Aorta (tissue), 5 donors: Measurements from ENCODE around the gene FRMD1. TPM values are rescaled to one million over a fixed set of nuclear protein-coding genes. Genes with fewer than 3 reads are reported as not detected.

Experiments
- ATAC-seq: fragments of 200-7000 bp; cut with Tn5 transposase; one replicate; pipeline ENCODE4 v1.9.1; 2022; ENCODE audit warnings: moderate library complexity; ENCODE audit not compliant: low FRiP score
- DNase-seq, 2 donors: peaks; one replicate each; pipeline ENCODE4 v3.0.0-alpha.2; 2020
- H3K27ac ChIP-seq, 2 donors: one replicate each; pipeline ENCODE4 v1.5.1; 2013; ENCODE audit warnings: low read length in 2 of 2, mild to moderate bottlenecking in 2 of 2, moderate library complexity in 2 of 2, control low read depth in 1 of 2, inconsistent platforms in 1 of 2, low read depth in 1 of 2
- H3K27me3 ChIP-seq, 2 donors: one replicate each; pipeline ENCODE4 v1.6.1; 2013; ENCODE audit warnings: control low read depth in 1 of 2, low read length in 1 of 2, mild to moderate bottlenecking in 1 of 2, moderate library complexity in 1 of 2; ENCODE audit not compliant: insufficient read depth in 2 of 2, control insufficient read depth in 1 of 2
- H3K36me3 ChIP-seq, 2 donors: one replicate each; pipeline ENCODE4 v1.6.1; 2013; ENCODE audit warnings: control low read depth in 1 of 2, low read length in 1 of 2, mild to moderate bottlenecking in 1 of 2; ENCODE audit not compliant: insufficient read depth in 2 of 2, control insufficient read depth in 1 of 2
- H3K4me1 ChIP-seq, 2 donors: one replicate each; pipeline ENCODE4 v1.6.1; 2013; ENCODE audit warnings: low read length in 2 of 2, control low read depth in 1 of 2, mild to moderate bottlenecking in 1 of 2, moderate library complexity in 1 of 2; ENCODE audit not compliant: insufficient read depth in 2 of 2, control insufficient read depth in 1 of 2
- H3K4me3 ChIP-seq, 2 donors: one replicate each; pipeline ENCODE4 v1.5.1; 2013; ENCODE audit warnings: low read length in 2 of 2, control low read depth in 1 of 2, mild to moderate bottlenecking in 1 of 2
- H3K9me3 ChIP-seq: one replicate; pipeline ENCODE4 v1.6.1; 2013; ENCODE audit warnings: mild to moderate bottlenecking, low read length; ENCODE audit not compliant: control insufficient read depth
- WGBS, 2 donors: extraction: QIAGEN DNeasy Blood & Tissue Kit; methylation state at CpG; one replicate each; pipeline ENCODE4 v1.1.7; 2013; 5-methylcytosine and 5-hydroxymethylcytosine counted together
- intact Hi-C, 2 donors: fragments of 100-400 bp; cut with DNase I; formaldehyde crosslinking; loops; one replicate each; pipeline versions ENCODE4 v1.14.2 to v1.15.0; 2022
- polyA plus RNA-seq, 2 donors: library from polyadenylated mRNA; stranded (reverse); fragments of 200-250 nt; gene quantifications; one replicate each; pipeline ENCODE4 v1.2.3, GENCODE V29; 2013
- total RNA-seq, 2 donors: library from RNA; stranded (reverse); fragmentation: NEBNext Ultra II Directional; extraction: Animal tissue kit (Norgen Biotek cat#: 25700); gene quantifications; one replicate each; pipeline ENCODE4 v1.2.1, GENCODE V29; 2021
- donor health status: healthy with polysubstance abuse.
- donor health status: Bipolar disorder and iron deficiency.
- donor health status: DM: no; HTN: no; CAD: no.
- donor health status: DM: no; HTN: no; CAD: no.
- donor health status: DM: yes; HTN: yes; CAD: no.

FRMD1 gene
- total and polyA plus RNA-seq, 4 donors, result 0.03 to 0.38 (median 0.13) TPM

- H3K27me3 ChIP-seq, result no peaks in the 10 kb centered on the region
- no peaks in the 10 kb centered on the region for H3K4me1 ChIP-seq
- intact Hi-C loops, result no loop called here
- H3K4me3 ChIP-seq, result no peak overlapping the region
- H3K9me3 ChIP-seq, result peaks cover 11% of the 10 kb centered on the region
- ATAC-seq (no peak), DNase-seq (peak in 1 of 2 donors; percentile 29)
- 93 to 96% methylated on average over 15 of the region's 15 CpGs for WGBS, 2 donors
- no peak overlapping the region for H3K27ac ChIP-seq
- H3K36me3 ChIP-seq, result no peaks in the 10 kb centered on the region
These were observed 38.0 kb downstream of the FRMD1 start for GRCh38 chr6:168040856-168041496.

- intact Hi-C loops, result no loop called here
- no peaks in the 10 kb centered on the region for H3K4me1 ChIP-seq
- no peaks in the 10 kb centered on the region for H3K27me3 ChIP-seq
- DNase-seq, result peak in 1 of 2 donors; percentile 30
- no peak overlapping the region for H3K27ac ChIP-seq
- peaks cover 11% of the 10 kb centered on the region for H3K9me3 ChIP-seq
- no peak for ATAC-seq
- no peaks in the 10 kb centered on the region for H3K36me3 ChIP-seq
- H3K4me3 ChIP-seq, result no peak overlapping the region
- 87 to 88% methylated on average over 13 of the region's 13 CpGs for WGBS, 2 donors
These were observed 39.2 kb downstream of the FRMD1 start for GRCh38 chr6:168039849-168040248.

- ATAC-seq (no peak), DNase-seq (peak in 1 of 2 donors; percentile 6)
- no peak overlapping the region for H3K27ac ChIP-seq
- intact Hi-C loops, result no loop called here
- peaks cover 11% of the 10 kb centered on the region for H3K9me3 ChIP-seq
- no peaks in the 10 kb centered on the region for H3K4me1 ChIP-seq
- no peak overlapping the region for H3K4me3 ChIP-seq
- no peaks in the 10 kb centered on the region for H3K27me3 ChIP-seq
- no peaks in the 10 kb centered on the region for H3K36me3 ChIP-seq
- 91 to 94% methylated on average over 4 of the region's 4 CpGs for WGBS, 2 donors
These were observed 39.7 kb downstream of the FRMD1 start for GRCh38 chr6:168039301-168039700.

- no peaks in the 10 kb centered on the region for H3K27me3 ChIP-seq
- no peak overlapping the region for H3K27ac ChIP-seq
- peaks cover 11% of the 10 kb centered on the region for H3K9me3 ChIP-seq
- WGBS, 2 donors, result 94 to 96% methylated on average over 13 of the region's 13 CpGs
- no peaks in the 10 kb centered on the region for H3K4me1 ChIP-seq
- H3K36me3 ChIP-seq, result no peaks in the 10 kb centered on the region
- ATAC-seq (no peak), DNase-seq (no peak)
- H3K4me3 ChIP-seq, result no peak overlapping the region
- intact Hi-C loops, result no loop called here
These were observed 40.4 kb downstream of the FRMD1 start for GRCh38 chr6:168038576-168039140.

- Histone ChIP-seq H3K9me3 (peaks cover 11% of the 10 kb centered on the region), H3K4me1 (no peaks in the 10 kb centered on the region), H3K36me3 (no peaks in the 10 kb centered on the region), H3K27ac (no peak overlapping the region), H3K4me3 (no peak overlapping the region), H3K27me3 (no peaks in the 10 kb centered on the region)
- DNase-seq (no peak), ATAC-seq (no peak)
- intact Hi-C loops, result no loop called here
- 93 to 94% methylated on average over 5 of the region's 5 CpGs for WGBS, 2 donors
These were observed 41.2 kb downstream of the FRMD1 start for GRCh38 chr6:168037856-168038255.

GRCh38 chr6:168037242-168037641 lies 41.8 kb downstream of the FRMD1 start:
- Histone ChIP-seq H3K9me3 (peaks cover 11% of the 10 kb centered on the region), H3K4me1 (no peaks in the 10 kb centered on the region), H3K27ac (no peak overlapping the region), H3K36me3 (no peaks in the 10 kb centered on the region), H3K4me3 (no peak overlapping the region), H3K27me3 (no peaks in the 10 kb centered on the region)
- 84 to 89% methylated on average over 6 of the region's 6 CpGs for WGBS, 2 donors
- ATAC-seq, result no peak
- intact Hi-C loops, result no loop called here
- no peak for DNase-seq

GRCh38 chr6:168035661-168036545 lies 43.1 kb downstream of the FRMD1 start:
- Histone ChIP-seq H3K27ac (no peak overlapping the region), H3K36me3 (no peaks in the 10 kb centered on the region), H3K4me3 (peak overlapping the region in 1 of 2 donors; percentile 18), H3K27me3 (no peaks in the 10 kb centered on the region), H3K4me1 (no peaks in the 10 kb centered on the region), H3K9me3 (peaks cover 9% of the 10 kb centered on the region)
- no peak for ATAC-seq
- no peak for DNase-seq
- intact Hi-C loops, result no loop called here
- 32 to 43% methylated on average over 29 of the region's 29 CpGs for WGBS, 2 donors

- Histone ChIP-seq H3K27me3 (no peaks in the 10 kb centered on the region), H3K36me3 (no peaks in the 10 kb centered on the region), H3K27ac (no peak overlapping the region), H3K9me3 (peaks cover 7% of the 10 kb centered on the region), H3K4me3 (peak overlapping the region in 1 of 2 donors; percentile 18), H3K4me1 (no peaks in the 10 kb centered on the region)
- peak; percentile 82 to 86 for DNase-seq
- peak; percentile 39 for ATAC-seq
- 8 to 26% methylated on average over 37 to 45 of the region's 45 CpGs for WGBS, 2 donors
- intact Hi-C loops, result no loop called here
These were observed 43.8 kb downstream of the FRMD1 start for GRCh38 chr6:168035098-168035660.
